ENCODE results near the gene GATAD1. TPM values are rescaled to one million over a fixed set of nuclear protein-coding genes. Genes with fewer than 3 reads are reported as not detected.

The GATAD1 gene
- polyA plus RNA-seq, 3 donors, result 6.6 to 34.1 (median 7.6) TPM

DNA sequence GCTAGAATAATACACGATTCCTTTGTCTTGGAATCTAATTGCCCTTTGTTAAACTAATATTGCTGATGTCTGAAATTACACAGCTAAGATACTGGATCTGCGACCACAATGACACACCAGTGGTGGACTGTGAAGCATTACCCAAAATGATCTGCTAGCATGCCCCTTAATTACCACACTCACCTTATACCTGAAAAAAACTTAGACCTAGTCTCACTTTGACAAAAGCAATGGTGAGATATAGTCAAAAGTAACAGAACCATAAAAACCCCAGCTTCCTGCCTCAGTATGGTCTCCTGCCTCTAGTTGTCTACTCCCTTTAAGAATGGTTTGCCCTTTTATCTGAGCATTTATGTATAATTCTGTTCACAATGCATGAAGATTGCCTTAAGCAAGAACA lies 51.3 kb downstream of the GATAD1 start:
- Histone ChIP-seq H3K79me2 (ENCODE audit: insufficient read depth, low read length) (no peaks in the 10 kb centered on the region), H3K9ac (ENCODE audit: insufficient read depth, low read length, poor library complexity, severe bottlenecking) (no peak overlapping the region), H3K4me1 (ENCODE audit: control insufficient read depth in 1 of 2, insufficient read depth in 2 of 2, low read length in 2 of 2) (no peaks in the 10 kb centered on the region), H3K4me2 (replicated peaks; ENCODE audit: extremely low read depth, low read length, poor library complexity, severe bottlenecking) (no peak overlapping the region), H3K36me3 (replicated peaks in 1 of 2; ENCODE audit: control insufficient read depth in 1 of 2, insufficient read depth in 2 of 2, low read length in 2 of 2) (peaks cover 24 to 77% of the 10 kb centered on the region in 2 donors), H3K27ac (ENCODE audit: low read depth in 1 of 2, low read length in 2 of 2) (no peak overlapping the region), H3K9me3 (replicated peaks in 1 of 2; ENCODE audit: control insufficient read depth in 1 of 2, insufficient read depth in 1 of 2, low read length in 2 of 2) (no peaks in the 10 kb centered on the region), H3K4me3 (replicated peaks in 1 of 3; ENCODE audit: low read depth in 2 of 3, low read length in 3 of 3) (no peak overlapping the region), H2AFZ (ENCODE audit: insufficient read depth, low read depth, low read length, poor library complexity, severe bottlenecking) (no peak overlapping the region), H3K27me3 (ENCODE audit: control insufficient read depth in 2 of 2, insufficient read depth in 2 of 2, low read length in 2 of 2) (no peaks in the 10 kb centered on the region), H4K20me1 (ENCODE audit: insufficient read depth, low read length) (no peaks in the 10 kb centered on the region)
- Mint-ChIP-seq H3K9me3 (no peaks in the 10 kb centered on the region), H3K27ac (no peak overlapping the region), H3K4me3 (no peak overlapping the region), H3K36me3 (peaks cover 49 to 58% of the 10 kb centered on the region in 2 donors), H3K27me3 (ENCODE audit: low read depth in 3 of 3) (no peaks in the 10 kb centered on the region), H3K4me1 (no peaks in the 10 kb centered on the region)
- WGBS (ENCODE audit: insufficient coverage), result no CpG with 5 or more reads among the region's 2 CpGs
- intact Hi-C loops (cut with micrococcal nuclease), result no loop called here
- TF ChIP-seq, protein P1, sequence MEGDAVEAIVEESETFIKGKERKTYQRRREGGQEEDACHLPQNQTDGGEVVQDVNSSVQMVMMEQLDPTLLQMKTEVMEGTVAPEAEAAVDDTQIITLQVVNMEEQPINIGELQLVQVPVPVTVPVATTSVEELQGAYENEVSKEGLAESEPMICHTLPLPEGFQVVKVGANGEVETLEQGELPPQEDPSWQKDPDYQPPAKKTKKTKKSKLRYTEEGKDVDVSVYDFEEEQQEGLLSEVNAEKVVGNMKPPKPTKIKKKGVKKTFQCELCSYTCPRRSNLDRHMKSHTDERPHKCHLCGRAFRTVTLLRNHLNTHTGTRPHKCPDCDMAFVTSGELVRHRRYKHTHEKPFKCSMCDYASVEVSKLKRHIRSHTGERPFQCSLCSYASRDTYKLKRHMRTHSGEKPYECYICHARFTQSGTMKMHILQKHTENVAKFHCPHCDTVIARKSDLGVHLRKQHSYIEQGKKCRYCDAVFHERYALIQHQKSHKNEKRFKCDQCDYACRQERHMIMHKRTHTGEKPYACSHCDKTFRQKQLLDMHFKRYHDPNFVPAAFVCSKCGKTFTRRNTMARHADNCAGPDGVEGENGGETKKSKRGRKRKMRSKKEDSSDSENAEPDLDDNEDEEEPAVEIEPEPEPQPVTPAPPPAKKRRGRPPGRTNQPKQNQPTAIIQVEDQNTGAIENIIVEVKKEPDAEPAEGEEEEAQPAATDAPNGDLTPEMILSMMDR (IDR thresholded peaks at IDR 0.05), result no peak
- DNase-seq, result no peak

DNA sequence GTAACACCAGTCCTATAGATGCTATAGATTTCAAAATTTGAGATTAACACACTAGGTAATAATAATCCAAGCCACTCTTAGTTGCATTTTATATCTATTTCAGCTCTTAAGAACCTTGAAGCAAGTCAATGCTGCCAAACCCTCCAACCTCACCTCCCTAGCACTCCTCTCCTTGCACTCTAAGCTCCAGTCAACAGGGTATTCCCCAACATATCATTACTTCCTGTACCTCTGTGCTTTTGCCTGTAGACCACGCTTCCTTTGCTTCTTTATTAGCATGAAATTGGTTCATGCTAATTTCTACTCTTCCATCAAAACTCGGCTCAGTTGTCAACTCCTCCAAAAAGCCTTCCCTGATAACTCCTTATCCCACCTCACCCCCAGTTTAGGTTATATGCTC lies 56.5 kb downstream of the GATAD1 start:
- no peak overlapping the region for H3K4me3 Mint-ChIP-seq
- no peak overlapping the region for H3K27ac Mint-ChIP-seq

More for the DNA sequence above, 56.5 kb downstream of the GATAD1 start:
- Histone ChIP-seq H3K4me3 (replicated peaks in 1 of 3; ENCODE audit: low read depth in 2 of 3, low read length in 3 of 3) (no peak overlapping the region), H4K20me1 (ENCODE audit: insufficient read depth, low read length) (no peaks in the 10 kb centered on the region), H3K9ac (ENCODE audit: insufficient read depth, low read length, poor library complexity, severe bottlenecking) (no peak overlapping the region), H3K9me3 (replicated peaks in 1 of 2; ENCODE audit: control insufficient read depth in 1 of 2, insufficient read depth in 1 of 2, low read length in 2 of 2) (no peaks in the 10 kb centered on the region), H3K36me3 (replicated peaks in 1 of 2; ENCODE audit: control insufficient read depth in 1 of 2, insufficient read depth in 2 of 2, low read length in 2 of 2) (peaks cover 16 to 62% of the 10 kb centered on the region in 2 donors), H2AFZ (ENCODE audit: insufficient read depth, low read depth, low read length, poor library complexity, severe bottlenecking) (no peak overlapping the region), H3K4me2 (replicated peaks; ENCODE audit: extremely low read depth, low read length, poor library complexity, severe bottlenecking) (no peak overlapping the region), H3K4me1 (ENCODE audit: control insufficient read depth in 1 of 2, insufficient read depth in 2 of 2, low read length in 2 of 2) (no peaks in the 10 kb centered on the region), H3K27me3 (ENCODE audit: control insufficient read depth in 2 of 2, insufficient read depth in 2 of 2, low read length in 2 of 2) (no peaks in the 10 kb centered on the region), H3K27ac (ENCODE audit: low read depth in 1 of 2, low read length in 2 of 2) (no peak overlapping the region), H3K79me2 (ENCODE audit: insufficient read depth, low read length) (no peaks in the 10 kb centered on the region)
- 88% methylated on average over 1 of the region's 2 CpGs for WGBS (ENCODE audit: insufficient coverage)
- DNase-seq, result no peak
- Mint-ChIP-seq H3K27me3 (ENCODE audit: low read depth in 3 of 3) (no peaks in the 10 kb centered on the region), H3K4me1 (no peaks in the 10 kb centered on the region), H3K36me3 (peaks cover 48 to 49% of the 10 kb centered on the region in 2 donors), H3K9me3 (no peaks in the 10 kb centered on the region)
- intact Hi-C loops (cut with micrococcal nuclease), result no loop called here
- TF ChIP-seq, protein P1 (IDR thresholded peaks at IDR 0.05), result no peak
